T-helper 1 cell treated with Interleukin-12 subunit alpha and Interleukin-12 subunit beta and Interleukin-4 antibody, amounts not matched to agents 30 ng/mL and 1 ng/mL, for 36 hours (primary cell): ENCODE results near the gene GRK2. TPM values are rescaled to one million over a fixed set of nuclear protein-coding genes. Genes with fewer than 3 reads are reported as not detected.

Source experiments
- total RNA-seq: library from RNA; stranded (reverse); gene quantifications from 2 replicates; pipeline ENCODE4 v1.2.3, GENCODE V29; 2022

The GRK2 gene
- total RNA-seq, 1 donor from 2014 or later = 351 TPM

Other genes starting within 250 kb of the GRK2 start
- gene SYT12, start 243.3 kb upstream of the GRK2 start, total RNA-seq = not detected in 2 replicates
- 0.59 and 0.61 TPM in 2 replicates for gene RHOD, start 209.6 kb upstream of the GRK2 start, total RNA-seq
- gene KDM2A, start 147.2 kb upstream of the GRK2 start, total RNA-seq = 148 and 149 TPM in 2 replicates
- 198 and 200 TPM in 2 replicates for gene ANKRD13D, start 22.8 kb downstream of the GRK2 start, total RNA-seq
- gene SSH3, start 37.1 kb downstream of the GRK2 start, total RNA-seq = 13.0 and 17.3 TPM in 2 replicates
- gene POLD4, start 87.1 kb downstream of the GRK2 start, total RNA-seq = 58.8 and 62.1 TPM in 2 replicates
- 0.15 and 0.29 TPM in 2 replicates for gene CLCF1, start 107.1 kb downstream of the GRK2 start, total RNA-seq
- gene RAD9A, start 125.5 kb downstream of the GRK2 start, total RNA-seq = 39.6 and 47.7 TPM in 2 replicates
- gene PPP1CA, start 135.4 kb downstream of the GRK2 start, total RNA-seq = 347 and 352 TPM in 2 replicates
- 312 and 319 TPM in 2 replicates for gene TBC1D10C, start 137.6 kb downstream of the GRK2 start, total RNA-seq
- gene CARNS1, start 149.2 kb downstream of the GRK2 start, total RNA-seq = 0.47 and 0.66 TPM in 2 replicates
- gene RPS6KB2, start 162.0 kb downstream of the GRK2 start, total RNA-seq = 63.7 and 69.5 TPM in 2 replicates
- 406 and 428 TPM in 2 replicates for gene PTPRCAP, start 171.2 kb downstream of the GRK2 start, total RNA-seq
- 242 and 243 TPM in 2 replicates for gene CORO1B, start 177.0 kb downstream of the GRK2 start, total RNA-seq
- gene GPR152, start 186.3 kb downstream of the GRK2 start, total RNA-seq = not detected in 2 replicates
- gene CABP4, start 188.9 kb downstream of the GRK2 start, total RNA-seq = 3.6 and 4.2 TPM in 2 replicates
- gene TMEM134, start 202.8 kb downstream of the GRK2 start, total RNA-seq = 40.5 and 43.9 TPM in 2 replicates
- gene AIP, start 216.6 kb downstream of the GRK2 start, total RNA-seq = 149 and 163 TPM in 2 replicates
- 118 and 119 TPM in 2 replicates for gene PITPNM1, start 238.9 kb downstream of the GRK2 start, total RNA-seq
- 189 and 191 TPM in 2 replicates for gene CDK2AP2, start 241.7 kb downstream of the GRK2 start, total RNA-seq